Endothelial cell of umbilical vein (primary cell): Measurements from ENCODE around the gene TRANK1. TPM values are rescaled to one million over a fixed set of nuclear protein-coding genes. Genes with fewer than 3 reads are reported as not detected.

Experiments used
- BruUV-seq: library from RNA; stranded (reverse); fragments of 400-500 nt; replicated peaks from 2 replicates; lab custom pipeline; 2021; lab: Mats Ljungman, UMichigan
- CTCF ChIA-PET: fragments of 300-600, 350-600 bp; sonication (Branson Sonifier 250); formaldehyde crosslinking; loops from one replicate; lab custom pipeline; 2021; ENCODE audit warnings: antibody characterized with exemption, inconsistent platforms; lab: Charles Lee
- POLR2A ChIA-PET: fragments of 300-600, 350-600 bp; sonication (Branson Sonifier 250); formaldehyde crosslinking; loops from one replicate; lab custom pipeline; 2021; ENCODE audit warnings: antibody characterized with exemption, inconsistent platforms; lab: Charles Lee
- DNase-seq: peaks from one replicate; pipeline ENCODE4 v3.0.0-alpha.2; 2011; ENCODE audit warnings: low read depth, low spot score
- FAIRE-seq: peaks from 2 replicates; lab custom pipeline; 2011; peaks lifted over from hg19 to GRCh38; lab: Jason Lieb, UNC
- H2AFZ ChIP-seq: 2 replicates; pipeline ENCODE4 v1.6.0; 2012; ENCODE audit warnings: low read depth, low read length, control low read depth, inconsistent platforms
- H3K27ac ChIP-seq: 2 replicates; pipeline ENCODE4 v1.5.1; 2011; ENCODE audit warnings: low read depth, mild to moderate bottlenecking, control low read depth, low read length, moderate library complexity; ENCODE audit not compliant: insufficient read depth
- H3K27me3 ChIP-seq, 2 experiments: 2 replicates each; pipeline versions ENCODE4 v1.6.0 to v1.6.1; 2011; ENCODE audit warnings: low read length in 2 of 2, mixed read lengths in 1 of 2; ENCODE audit not compliant: control insufficient read depth in 2 of 2, insufficient read depth in 2 of 2
- H3K36me3 ChIP-seq, 2 experiments: 2 replicates in 1 of 2; 3 replicates in 1 of 2; pipeline ENCODE4 v1.5.1; 2011; ENCODE audit warnings: low read length in 2 of 2, mild to moderate bottlenecking in 1 of 2, moderate library complexity in 1 of 2; ENCODE audit not compliant: control insufficient read depth in 2 of 2, insufficient read depth in 2 of 2; ENCODE audit errors: extremely low read depth in 1 of 2
- H3K4me1 ChIP-seq: 3 replicates; pipeline ENCODE4 v1.5.1; 2011; ENCODE audit warnings: mild to moderate bottlenecking, low read length; ENCODE audit not compliant: control insufficient read depth, insufficient read depth; ENCODE audit errors: extremely low read depth
- H3K4me2 ChIP-seq: 2 replicates; pipeline ENCODE4 v1.6.1; 2011; ENCODE audit warnings: low read length, control low read depth, mixed read lengths; ENCODE audit not compliant: insufficient read depth
- H3K4me3 ChIP-seq, 3 experiments: fragments of 200-600 bp in 1 of 3; sonication (generic), shearing (Covaris generic) in 1 of 3; replicated peaks in 1 of 3; 2 replicates each; pipeline ENCODE4 v1.5.1; 2011 to 2016; ENCODE audit warnings: control low read depth in 3 of 3, low read length in 3 of 3, mild to moderate bottlenecking in 2 of 3, inconsistent platforms in 1 of 3, low read depth in 1 of 3, moderate library complexity in 1 of 3; ENCODE audit not compliant: insufficient read depth in 1 of 3
- H3K79me2 ChIP-seq: 2 replicates; pipeline ENCODE4 v1.6.0; 2012; ENCODE audit warnings: low read length, inconsistent platforms; ENCODE audit not compliant: control insufficient read depth, insufficient read depth
- H3K9ac ChIP-seq: replicated peaks from 2 replicates; pipeline ENCODE3; 2011; ENCODE audit warnings: low read length, control low read depth; ENCODE audit not compliant: insufficient read depth; ENCODE audit errors: extremely low read depth
- H3K9me1 ChIP-seq: replicated peaks from 3 replicates; pipeline ENCODE4 v1.6.0; 2011; ENCODE audit warnings: mild to moderate bottlenecking, low read length; ENCODE audit not compliant: control insufficient read depth, insufficient read depth; ENCODE audit errors: extremely low read depth
- H3K9me3 ChIP-seq: replicated peaks from 2 replicates; pipeline ENCODE4 v1.5.1; 2012; ENCODE audit warnings: low read length, inconsistent platforms; ENCODE audit not compliant: control insufficient read depth, insufficient read depth
- H4K20me1 ChIP-seq: replicated peaks from 2 replicates; pipeline ENCODE3; 2011; ENCODE audit warnings: mild to moderate bottlenecking, low read length; ENCODE audit not compliant: control insufficient read depth, insufficient read depth; ENCODE audit errors: extremely low read depth
- EZH2 ChIP-seq: IDR thresholded peaks from 2 replicates; pipeline ENCODE4 v1.6.1; 2012; ENCODE audit warnings: borderline replicate concordance, low read depth, mild to moderate bottlenecking, moderate library complexity, low read length, inconsistent platforms; ENCODE audit not compliant: severe bottlenecking
- FOS ChIP-seq: IDR thresholded peaks from 2 replicates; pipeline ENCODE4 v1.6.1; 2011; ENCODE audit warnings: mild to moderate bottlenecking, low read length, moderate library complexity, borderline replicate concordance; ENCODE audit not compliant: insufficient read depth
- GATA2 ChIP-seq: IDR thresholded peaks from 2 replicates; pipeline ENCODE4 v1.7.0; 2011; ENCODE audit warnings: low read depth, mild to moderate bottlenecking, moderate library complexity, mixed read lengths, low read length; ENCODE audit not compliant: insufficient read length, insufficient read depth
- JUN ChIP-seq: IDR thresholded peaks from 2 replicates; pipeline ENCODE4 v1.6.1; 2011; ENCODE audit warnings: borderline replicate concordance, low read depth; ENCODE audit not compliant: insufficient read length, insufficient read depth
- MYC ChIP-seq: IDR thresholded peaks from one replicate; pipeline ENCODE4 v1.6.1; 2011; ENCODE audit warnings: mild to moderate bottlenecking, low read depth, low read length
- POLR2A ChIP-seq: IDR thresholded peaks from 2 replicates; pipeline ENCODE4 v1.6.1; 2012; ENCODE audit warnings: low read depth, mild to moderate bottlenecking, control low read depth, low read length
- POLR2AphosphoS5 ChIP-seq: IDR thresholded peaks from 2 replicates; pipeline ENCODE4 v1.6.1; 2012; ENCODE audit warnings: low read depth, mild to moderate bottlenecking, control low read depth, low read length, moderate library complexity; ENCODE audit not compliant: insufficient read depth
- dilution Hi-C: fragments of 300-500 bp; cut with MboI; formaldehyde crosslinking; loops from one replicate; pipeline ENCODE4 v1.15.0; 2019; ENCODE audit warnings: low sequenced_read_pairs; ENCODE audit not compliant: extremely low pct_ligation_motif_present
- intact Hi-C: fragments of 100-400 bp; cut with micrococcal nuclease; formaldehyde crosslinking; loops from one replicate; pipeline ENCODE4 v1.10.0; 2022
- polyA plus RNA-seq, 4 experiments: library from polyadenylated mRNA; depleted of rRNA in 3 of 4; stranded (reverse) in 3 of 4; unstranded in 1 of 4; fragments of >200 nt; gene quantifications; 2 replicates each; pipeline versions ENCODE4 v1.2.1 to v1.2.3, GENCODE V29; 2011 to 2012; ENCODE audit warnings: missing spikeins in 1 of 4
- total RNA-seq: library from RNA; stranded (reverse); gene quantifications from 2 replicates; pipeline ENCODE4 v1.2.3, GENCODE V29; 2021
- TF ChIP-seq, protein P1 (sequence below): IDR thresholded peaks from 2 replicates; pipeline ENCODE4 v1.6.1; 2011; ENCODE audit not compliant: insufficient read depth, insufficient read length
- TF ChIP-seq, protein P2 (sequence below), 2 donors: IDR thresholded peaks; 1 replicate in 1 of 2; 2 replicates in 1 of 2; pipeline ENCODE4 v1.5.1; 2011; ENCODE audit warnings: low read length in 2 of 2, mild to moderate bottlenecking in 2 of 2, moderate library complexity in 2 of 2, control low read depth in 1 of 2, inconsistent platforms in 1 of 2, low read depth in 1 of 2; ENCODE audit not compliant: insufficient read depth in 1 of 2; ENCODE audit errors: extremely low read depth in 1 of 2

The TRANK1 gene
- total and polyA plus RNA-seq, 2 donors (not counting 3 experiments of a cell fraction or from before 2014, with no cell fraction given) = 4.6 to 14.4 TPM

GRCh38 chr3:36960502-36960901, 15.6 kb upstream of the TRANK1 start:
- H3K9me1 ChIP-seq = no peaks in the 10 kb centered on the region
- dilution Hi-C loops = no loop called here

More at GRCh38 chr3:36960502-36960901, 15.6 kb upstream of the TRANK1 start:
- Histone ChIP-seq H2AFZ (no peak overlapping the region), H3K27ac (no peak overlapping the region), H4K20me1 (no peaks in the 10 kb centered on the region), H3K4me2 (no peak overlapping the region), H3K36me3 (no peaks in the 10 kb centered on the region), H3K4me3 (no peak overlapping the region), H3K27me3 (no peaks in the 10 kb centered on the region), H3K79me2 (no peaks in the 10 kb centered on the region), H3K9me3 (no peaks in the 10 kb centered on the region), H3K4me1 (no peaks in the 10 kb centered on the region), H3K9ac (no peak overlapping the region)
- no peak for DNase-seq
- ChIA-PET POLR2A (no interaction called here), CTCF (interaction anchor here (0.7 to 3.9 kb wide), 6 partner anchors 10 to 994 kb away, joined by 3 to 71 read pairs (median 4); no protein-coding TSS in a partner anchor)
- no peak for FAIRE-seq
- no TSS peak for BruUV-seq
- intact Hi-C loops = no loop called here
- TF ChIP-seq, protein P1, sequence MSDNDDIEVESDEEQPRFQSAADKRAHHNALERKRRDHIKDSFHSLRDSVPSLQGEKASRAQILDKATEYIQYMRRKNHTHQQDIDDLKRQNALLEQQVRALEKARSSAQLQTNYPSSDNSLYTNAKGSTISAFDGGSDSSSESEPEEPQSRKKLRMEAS = no peak
- TF ChIP-seq POLR2A = no peak
- no peak for TF ChIP-seq POLR2AphosphoS5
- no peak for TF ChIP-seq MYC
- no peak for TF ChIP-seq JUN
- no peak for TF ChIP-seq EZH2
- TF ChIP-seq, protein P2, sequence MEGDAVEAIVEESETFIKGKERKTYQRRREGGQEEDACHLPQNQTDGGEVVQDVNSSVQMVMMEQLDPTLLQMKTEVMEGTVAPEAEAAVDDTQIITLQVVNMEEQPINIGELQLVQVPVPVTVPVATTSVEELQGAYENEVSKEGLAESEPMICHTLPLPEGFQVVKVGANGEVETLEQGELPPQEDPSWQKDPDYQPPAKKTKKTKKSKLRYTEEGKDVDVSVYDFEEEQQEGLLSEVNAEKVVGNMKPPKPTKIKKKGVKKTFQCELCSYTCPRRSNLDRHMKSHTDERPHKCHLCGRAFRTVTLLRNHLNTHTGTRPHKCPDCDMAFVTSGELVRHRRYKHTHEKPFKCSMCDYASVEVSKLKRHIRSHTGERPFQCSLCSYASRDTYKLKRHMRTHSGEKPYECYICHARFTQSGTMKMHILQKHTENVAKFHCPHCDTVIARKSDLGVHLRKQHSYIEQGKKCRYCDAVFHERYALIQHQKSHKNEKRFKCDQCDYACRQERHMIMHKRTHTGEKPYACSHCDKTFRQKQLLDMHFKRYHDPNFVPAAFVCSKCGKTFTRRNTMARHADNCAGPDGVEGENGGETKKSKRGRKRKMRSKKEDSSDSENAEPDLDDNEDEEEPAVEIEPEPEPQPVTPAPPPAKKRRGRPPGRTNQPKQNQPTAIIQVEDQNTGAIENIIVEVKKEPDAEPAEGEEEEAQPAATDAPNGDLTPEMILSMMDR (IDR thresholded peaks at IDR 0.05; ENCODE audit: extremely low read depth in 1 of 2, insufficient read depth in 1 of 2, low read depth in 1 of 2, low read length in 2 of 2) = no peak
- TF ChIP-seq FOS = no peak
- TF ChIP-seq GATA2 = no peak
